SK-N-SH treated with all-trans-retinoic acid at 6 μM for 48 hours (cell line): Measurements from ENCODE around the gene NDUFB5.

Source experiments
- ATAC-seq: fragments of 200-7000 bp; cut with Tn5 transposase; 3 replicates; pipeline ENCODE4 v1.9.1; 2020; ENCODE audit warnings: mild to moderate bottlenecking, moderate library complexity
- ARNTL ChIP-seq: fragments of 450-650 bp; formaldehyde crosslinking; IDR thresholded peaks from 2 replicates; pipeline ENCODE4 v1.5.0; 2020; ENCODE audit warnings: low read depth, mild to moderate bottlenecking, moderate library complexity, borderline replicate concordance
- BACH2 ChIP-seq: fragments of 250-450 bp; sonication (Bioruptor Pico); IDR thresholded peaks from 2 replicates; pipeline ENCODE4 v1.9.0; 2021; ENCODE audit warnings: mild to moderate bottlenecking, borderline replicate concordance
- CREB5 ChIP-seq: fragments of 250-450 bp; sonication (Bioruptor Pico); IDR thresholded peaks from 2 replicates; pipeline ENCODE4 v1.5.1; 2020; ENCODE audit warnings: low read depth, mild to moderate bottlenecking, moderate library complexity
- CSDC2 ChIP-seq: fragments of 250-450 bp; sonication (Bioruptor Pico); IDR thresholded peaks from 2 replicates; pipeline ENCODE4 v1.5.0; 2020; ENCODE audit warnings: mild to moderate bottlenecking, moderate library complexity
- CSRNP3 ChIP-seq: fragments of 250-450 bp; sonication (Bioruptor Pico); IDR thresholded peaks from 2 replicates; pipeline ENCODE4 v1.5.1; 2021; ENCODE audit warnings: mild to moderate bottlenecking, moderate library complexity
- ESRRG ChIP-seq: fragments of 250-450 bp; sonication (Bioruptor Pico); IDR thresholded peaks from 2 replicates; pipeline ENCODE4 v1.6.1; 2021; ENCODE audit warnings: mild to moderate bottlenecking
- GLIS3 ChIP-seq: fragments of 250-450 bp; sonication (Bioruptor Pico); IDR thresholded peaks from 2 replicates; pipeline ENCODE4 v1.5.0; 2020; ENCODE audit warnings: mild to moderate bottlenecking, moderate library complexity
- ISL1 ChIP-seq: fragments of 250-450 bp; sonication (Bioruptor Pico); IDR thresholded peaks from 2 replicates; pipeline ENCODE4 v2.1.2; 2022; ENCODE audit warnings: mild to moderate bottlenecking, moderate library complexity
- OSR1 ChIP-seq: fragments of 250-450 bp; sonication (Bioruptor Pico); IDR thresholded peaks from 2 replicates; pipeline ENCODE4 v1.8.0; 2022; ENCODE audit warnings: moderate library complexity, mild to moderate bottlenecking, inconsistent platforms
- PATZ1 ChIP-seq: fragments of 250-450 bp; sonication (Bioruptor Pico); IDR thresholded peaks from 2 replicates; pipeline ENCODE4 v1.8.0; 2020; ENCODE audit warnings: mild to moderate bottlenecking, moderate library complexity, borderline replicate concordance
- POU6F1 ChIP-seq: fragments of 250-450 bp; sonication (Bioruptor Pico); IDR thresholded peaks from 2 replicates; pipeline ENCODE4 v1.8.0; 2021; ENCODE audit warnings: low read depth, mild to moderate bottlenecking, moderate library complexity, borderline replicate concordance
- PPARA ChIP-seq: fragments of 250-450 bp; sonication (Bioruptor Pico); IDR thresholded peaks from 2 replicates; pipeline ENCODE4 v1.5.0; 2020; ENCODE audit warnings: mild to moderate bottlenecking, borderline replicate concordance
- RARB ChIP-seq: fragments of 250-450 bp; sonication (Bioruptor Pico); IDR thresholded peaks from 2 replicates; pipeline ENCODE4 v1.8.0; 2021; ENCODE audit warnings: mild to moderate bottlenecking, moderate library complexity
- SNAI2 ChIP-seq: fragments of 250-450 bp; sonication (Bioruptor Pico); IDR thresholded peaks from 2 replicates; pipeline ENCODE4 v1.5.0; 2020; ENCODE audit warnings: mild to moderate bottlenecking, moderate library complexity
- TCF4 ChIP-seq: fragments of 250-450 bp; sonication (Bioruptor Pico); IDR thresholded peaks from 2 replicates; pipeline ENCODE4 v1.8.0; 2021; ENCODE audit warnings: mild to moderate bottlenecking, moderate library complexity, borderline replicate concordance
- TOX ChIP-seq: fragments of 250-450 bp; sonication (Bioruptor Pico); IDR thresholded peaks from 2 replicates; pipeline ENCODE4 v1.8.0; 2021; ENCODE audit warnings: mild to moderate bottlenecking, moderate library complexity, borderline replicate concordance
- TSHZ2 ChIP-seq: fragments of 250-450 bp; sonication (Bioruptor Pico); IDR thresholded peaks from 2 replicates; pipeline ENCODE4 v1.5.0; 2020; ENCODE audit warnings: mild to moderate bottlenecking, moderate library complexity
- ZFP3 ChIP-seq: fragments of 250-450 bp; sonication (Bioruptor Pico); IDR thresholded peaks from 2 replicates; pipeline ENCODE4 v1.5.0; 2020; ENCODE audit warnings: mild to moderate bottlenecking, moderate library complexity
- ZNF565 ChIP-seq: fragments of 450-650 bp; formaldehyde crosslinking; conservative IDR thresholded peaks from 2 replicates; pipeline ENCODE4 v1.5.0; 2020; ENCODE audit warnings: low read depth, mild to moderate bottlenecking, moderate library complexity
- ZNF70 ChIP-seq: fragments of 450-650 bp; formaldehyde crosslinking; IDR thresholded peaks from 2 replicates; pipeline ENCODE4 v1.5.0; 2020; ENCODE audit warnings: mild to moderate bottlenecking, moderate library complexity
- ZNF8 ChIP-seq: fragments of 450-650 bp; formaldehyde crosslinking; IDR thresholded peaks from 2 replicates; pipeline ENCODE4 v1.5.0; 2020; ENCODE audit warnings: mild to moderate bottlenecking, moderate library complexity

Gene NDUFB5

GRCh38 chr3:179666436-179667035 lies 61.9 kb downstream of the NDUFB5 start:
- TF ChIP-seq CSDC2: no peak
- no peak for TF ChIP-seq ARNTL (CRISPR knock-in tag)
- no peak for TF ChIP-seq PPARA (CRISPR knock-in tag)
- TF ChIP-seq ZFP3: no peak
- TF ChIP-seq GLIS3: no peak
- no peak for TF ChIP-seq RARB
- no peak for TF ChIP-seq CREB5 (CRISPR knock-in tag)
- no peak for TF ChIP-seq ISL1
- no peak for TF ChIP-seq ESRRG (CRISPR knock-in tag)
- TF ChIP-seq TSHZ2: no peak
- TF ChIP-seq PATZ1: no peak
- TF ChIP-seq BACH2 (CRISPR knock-in tag): no peak
- TF ChIP-seq OSR1 (CRISPR knock-in tag): no peak
- TF ChIP-seq, all 23 proteins: peak for 0
- ATAC-seq: peak; percentile 81

- ATAC-seq: no peak
- no peak for TF ChIP-seq BACH2 (CRISPR knock-in tag)
- TF ChIP-seq TCF4: no peak
- TF ChIP-seq RARB: no peak
- TF ChIP-seq SNAI2 (CRISPR knock-in tag): no peak
- TF ChIP-seq ARNTL (CRISPR knock-in tag): no peak
- TF ChIP-seq OSR1 (CRISPR knock-in tag): no peak
- no peak for TF ChIP-seq ISL1
- TF ChIP-seq ZNF8: no peak
- TF ChIP-seq TOX (CRISPR knock-in tag): no peak
- TF ChIP-seq PPARA (CRISPR knock-in tag): no peak
- no peak for TF ChIP-seq ZNF565 (CRISPR knock-in tag)
- TF ChIP-seq ZNF70 (CRISPR knock-in tag): no peak
- TF ChIP-seq CSDC2: no peak
- no peak for TF ChIP-seq CREB5 (CRISPR knock-in tag)
- no peak for TF ChIP-seq ZFP3
Observed at GRCh38 chr3:179668429-179668828, 63.8 kb downstream of the NDUFB5 start.

GRCh38 chr3:179670311-179670710 lies 65.7 kb downstream of the NDUFB5 start:
- no peak for TF ChIP-seq BACH2 (CRISPR knock-in tag)
- TF ChIP-seq TOX (CRISPR knock-in tag): no peak
- no peak for TF ChIP-seq POU6F1 (CRISPR knock-in tag)
- TF ChIP-seq GLIS3: no peak
- no peak for TF ChIP-seq PPARA (CRISPR knock-in tag)
- TF ChIP-seq CSRNP3 (CRISPR knock-in tag): no peak
- no peak for TF ChIP-seq ESRRG (CRISPR knock-in tag)
- no peak for TF ChIP-seq RARB
- TF ChIP-seq, all 23 proteins: peak for 0

More at GRCh38 chr3:179670311-179670710, 65.7 kb downstream of the NDUFB5 start:
- ATAC-seq: no peak
